Inferior parietal cortex (tissue), 1 donor: Measurements from ENCODE around the gene BRI3BP.
"Not testable (repeated sequence)": the region's sequence is repeated elsewhere in the genome, so short reads cannot be mapped to it uniquely, and the experiment has no call there.

Experiments used
- DNase-seq: peaks from one replicate; pipeline ENCODE4 v3.0.0-alpha.2; 2016; ENCODE audit errors: extremely low spot score

BRI3BP gene

DNA sequence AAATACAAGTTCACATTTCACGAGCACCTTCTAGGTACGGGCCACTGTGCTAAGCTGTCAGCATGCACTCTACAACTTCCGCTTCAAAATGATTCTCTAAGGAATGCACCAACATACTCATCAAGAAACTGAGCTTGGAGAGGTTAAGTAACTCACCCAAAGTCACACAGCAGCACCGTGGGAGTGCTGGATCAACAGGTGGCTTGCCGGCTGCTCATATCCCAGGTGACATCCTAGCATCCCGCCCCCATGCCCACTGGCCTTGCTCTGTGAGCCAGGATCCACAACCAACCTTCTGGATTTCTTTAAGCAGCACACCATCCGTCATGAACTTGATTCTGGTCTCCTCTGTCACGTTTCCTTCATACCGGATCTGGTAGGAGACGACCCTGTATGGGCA, 21.2 kb upstream of the BRI3BP start:
- no peak for DNase-seq

DNA sequence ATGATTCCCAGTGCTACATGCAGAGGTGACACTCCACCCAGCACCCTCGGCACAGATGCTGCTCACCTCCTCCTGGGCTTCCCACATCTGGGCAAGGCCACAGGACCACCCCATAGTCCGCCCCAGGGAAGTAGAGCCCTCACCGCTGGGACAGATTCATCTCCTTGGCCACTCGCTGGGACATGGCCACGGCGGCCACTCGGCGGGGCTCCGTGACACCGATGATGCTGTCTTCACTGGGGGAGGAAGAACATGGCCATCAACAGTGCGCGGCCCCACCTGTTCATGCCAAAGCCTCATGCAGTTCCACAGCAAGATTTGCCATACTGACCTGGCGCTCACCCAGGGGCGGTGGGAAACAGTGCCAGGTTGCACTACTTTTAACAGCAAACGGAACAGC, 18.2 kb upstream of the BRI3BP start:
- DNase-seq = no peak

DNA sequence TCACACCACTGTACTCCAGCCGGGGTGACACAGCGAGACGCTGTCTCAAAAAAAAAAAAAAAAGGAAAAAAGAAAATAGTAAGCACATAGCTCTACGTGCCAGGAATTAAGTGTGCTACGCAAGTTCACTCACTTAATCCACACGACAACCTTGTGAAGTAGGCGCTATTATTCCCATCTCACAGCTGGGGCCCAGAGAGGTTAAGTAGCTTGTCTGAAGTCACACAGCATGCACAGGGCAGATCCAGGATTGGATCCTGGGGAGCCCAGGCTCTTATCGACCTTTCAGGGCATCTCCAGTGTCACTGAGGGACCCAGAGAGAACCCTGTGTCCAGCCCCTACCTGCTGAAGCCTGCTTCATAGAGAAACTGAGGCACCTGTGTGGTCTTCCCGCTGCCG, 16.4 kb upstream of the BRI3BP start:
- no peak for DNase-seq

DNA sequence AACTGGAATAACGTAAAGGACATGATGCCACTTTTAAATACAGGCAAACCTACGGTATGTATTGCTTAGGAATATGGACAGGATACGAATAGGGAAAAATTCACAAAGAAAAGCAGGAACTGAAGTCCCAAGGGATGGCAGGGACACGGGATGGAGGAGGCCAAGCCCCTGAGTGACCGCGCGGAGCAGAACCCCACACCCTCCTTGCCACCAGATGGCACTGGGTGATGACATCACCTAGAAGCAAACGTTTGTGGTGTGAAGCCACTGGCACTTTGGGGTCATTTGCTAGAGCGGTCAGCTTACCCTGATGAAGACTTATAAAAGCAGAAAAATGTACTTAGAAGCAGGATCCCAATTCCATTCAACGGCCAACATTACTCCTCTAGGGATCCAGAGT, 13.9 kb upstream of the BRI3BP start:
- peak; percentile 2 for DNase-seq

DNA sequence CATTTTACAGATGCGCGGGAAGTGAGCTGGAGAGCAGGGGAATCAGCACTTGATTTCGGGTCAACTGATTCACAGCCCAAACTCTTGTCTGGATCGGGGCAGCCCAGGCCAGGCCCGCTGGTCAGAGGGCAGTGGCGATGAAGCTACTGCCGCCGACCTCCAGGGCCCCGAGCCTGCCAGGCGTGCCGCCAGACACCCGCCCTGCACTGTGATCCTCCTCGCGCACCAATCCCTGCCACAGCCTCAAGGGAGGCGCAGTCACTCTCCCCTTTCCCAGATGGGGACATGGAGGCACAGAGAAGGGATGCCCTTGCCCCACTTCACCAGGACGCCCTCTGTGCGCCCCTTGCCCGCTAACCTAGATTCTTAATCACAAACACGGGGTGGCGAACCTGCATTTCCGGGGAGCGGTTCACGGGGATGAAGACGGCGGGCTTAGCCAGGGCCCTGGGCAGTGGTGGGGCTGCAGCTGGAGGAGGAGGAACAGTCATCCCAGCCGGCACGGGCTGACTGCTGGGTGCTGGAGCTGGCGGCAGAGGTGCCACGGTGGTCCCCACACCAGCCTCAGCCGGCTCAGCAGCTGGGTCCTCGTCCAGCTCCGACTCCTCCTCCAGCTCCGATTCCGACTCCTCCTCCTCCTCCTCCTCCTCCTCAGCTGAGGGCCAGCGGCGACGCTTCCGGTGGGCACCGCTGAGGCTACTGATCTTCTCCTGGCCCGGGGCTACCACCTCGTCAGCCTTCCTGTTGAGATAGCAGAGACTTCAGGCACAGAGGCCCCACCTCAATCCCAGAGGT, 13.2 kb upstream of the BRI3BP start:
- DNase-seq = no peak

DNA sequence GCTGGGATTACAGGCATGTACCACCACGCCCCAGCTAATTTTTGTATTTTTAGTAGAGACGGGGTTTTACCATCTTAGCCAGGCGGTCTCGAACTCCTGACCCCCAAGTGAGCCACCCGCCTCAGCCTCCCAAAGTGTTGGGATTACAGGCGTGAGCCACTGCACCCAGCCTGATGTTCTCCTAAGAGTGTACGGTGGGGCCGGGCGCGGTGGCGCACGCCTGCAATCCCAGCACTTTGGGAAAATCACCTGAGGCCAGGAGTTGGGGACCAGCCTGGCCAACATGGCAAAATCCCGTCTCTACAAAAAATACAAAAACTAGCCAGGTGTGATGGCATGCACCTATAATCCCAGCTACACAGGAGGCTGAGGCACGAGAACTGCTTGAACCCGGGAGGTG, 6.6 kb upstream of the BRI3BP start:
- not testable (repeated sequence) for DNase-seq

DNA sequence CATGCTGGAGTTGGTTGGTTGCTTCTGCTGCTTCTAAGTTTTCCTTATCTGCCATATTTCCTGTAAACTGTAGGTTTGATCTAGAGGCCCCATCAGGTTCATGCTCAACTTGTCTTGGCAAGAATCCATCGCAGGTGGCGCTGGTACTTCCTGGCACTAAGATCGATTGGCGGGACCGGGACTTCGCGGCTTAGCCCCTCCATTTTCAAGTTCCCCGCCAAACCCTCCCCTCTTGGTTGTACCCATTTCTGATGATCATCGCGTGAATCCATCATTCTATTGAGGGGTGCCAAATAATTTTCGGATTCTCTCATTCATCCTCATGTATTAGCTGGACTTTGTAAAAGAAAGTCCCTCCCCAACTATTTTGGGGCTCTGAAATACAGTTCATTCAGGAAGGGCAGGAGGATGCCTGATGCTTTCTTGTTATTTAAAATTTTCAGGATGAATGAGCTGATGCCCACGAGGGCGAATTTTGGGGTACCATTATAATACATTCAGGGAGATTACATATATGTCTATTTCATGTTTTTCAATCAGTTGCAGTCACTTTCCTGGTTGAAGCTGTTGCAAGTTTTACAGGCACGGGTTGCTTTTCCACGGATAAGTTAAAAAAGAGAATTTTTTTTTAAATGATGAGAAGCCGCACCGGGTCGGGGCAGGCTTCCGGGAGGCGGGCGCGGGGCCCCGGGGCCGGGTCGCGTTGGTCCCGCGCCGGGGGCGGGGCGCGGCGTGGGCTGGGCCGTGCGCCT, 395 bp upstream of the BRI3BP start:
- DNase-seq = peak; percentile 39

DNA sequence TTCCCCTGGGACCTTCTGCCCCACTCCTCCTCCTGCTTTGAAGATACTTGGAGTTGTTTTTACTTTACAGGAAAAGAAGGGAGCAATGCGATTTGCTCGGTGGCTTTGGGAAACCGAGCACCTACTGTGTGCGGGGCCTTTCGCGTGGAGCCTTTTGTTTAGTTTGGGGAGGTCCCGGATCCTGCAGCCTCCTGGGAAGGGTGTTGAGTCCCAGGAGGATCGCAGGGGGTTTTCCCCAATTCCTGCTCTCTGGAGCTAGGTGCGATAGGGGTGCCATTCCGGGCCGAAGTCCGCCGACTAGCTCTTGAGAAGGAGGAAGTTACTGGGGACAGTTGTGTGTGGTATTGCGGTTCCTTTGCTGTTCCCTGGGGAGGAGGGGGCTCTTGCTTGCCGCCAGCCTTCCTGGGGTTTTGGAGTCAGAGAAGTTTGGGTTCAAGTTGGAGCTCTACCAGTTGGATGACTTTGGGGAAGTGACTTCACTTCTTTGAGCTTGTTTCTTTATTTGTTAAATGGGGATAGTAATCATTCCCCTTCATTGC, 1.1 kb downstream of the BRI3BP start:
- no peak for DNase-seq

DNA sequence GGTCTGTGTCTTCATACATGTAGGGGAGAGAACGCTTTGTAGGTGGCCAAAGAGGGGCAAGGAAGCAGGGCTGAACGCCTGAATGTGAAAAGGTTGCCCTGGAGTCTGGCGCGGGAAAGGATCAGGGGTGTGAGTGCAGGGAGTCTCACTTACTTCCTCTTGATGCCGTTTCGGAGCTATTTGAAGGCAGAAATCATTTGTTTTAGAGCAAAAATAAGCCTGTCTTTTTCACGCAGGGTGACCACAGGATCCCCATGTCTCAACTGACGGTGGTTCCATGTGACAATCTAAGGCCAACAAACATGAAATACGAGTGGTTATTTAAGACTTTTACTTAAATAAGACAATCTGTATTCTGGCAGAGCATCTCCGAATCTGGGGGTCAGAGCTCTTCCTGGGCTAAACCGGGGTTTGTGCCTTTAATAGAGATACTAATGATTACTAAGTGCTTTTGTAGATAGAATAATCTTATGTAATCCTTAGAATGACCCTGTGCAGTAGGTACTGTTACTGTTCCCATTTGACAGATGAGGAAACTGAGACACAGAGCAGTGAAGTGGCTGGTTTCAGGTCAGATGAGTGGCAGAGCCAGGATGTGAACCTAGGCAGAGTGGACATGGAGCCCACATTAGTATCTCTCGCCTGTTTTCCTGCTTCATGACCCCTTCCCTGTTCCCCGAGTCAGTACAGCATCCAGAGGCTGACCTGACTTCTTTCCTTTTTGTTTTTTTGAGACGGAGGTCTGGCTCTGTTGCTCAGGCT, 1.9 kb downstream of the BRI3BP start:
- DNase-seq = no peak

DNA sequence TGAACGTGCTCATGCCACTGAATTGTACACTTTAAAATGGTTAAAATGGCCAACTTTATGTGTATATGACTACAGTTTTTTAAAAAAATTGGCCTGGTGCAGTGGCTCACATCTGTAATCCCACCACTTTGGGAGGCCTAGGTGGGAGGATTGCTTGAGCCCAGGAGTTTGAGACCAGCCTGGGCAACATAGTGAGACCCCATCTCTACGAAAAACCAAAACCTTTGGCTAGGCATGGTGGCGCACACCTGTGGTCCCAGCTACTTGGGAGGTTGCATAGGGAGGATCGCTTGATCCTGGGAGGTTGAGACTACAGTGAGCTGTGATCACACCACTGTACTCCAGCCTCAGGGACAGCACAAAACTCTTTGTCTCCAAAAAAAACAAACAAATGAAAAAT, 5.3 kb downstream of the BRI3BP start:
- no peak for DNase-seq

DNA sequence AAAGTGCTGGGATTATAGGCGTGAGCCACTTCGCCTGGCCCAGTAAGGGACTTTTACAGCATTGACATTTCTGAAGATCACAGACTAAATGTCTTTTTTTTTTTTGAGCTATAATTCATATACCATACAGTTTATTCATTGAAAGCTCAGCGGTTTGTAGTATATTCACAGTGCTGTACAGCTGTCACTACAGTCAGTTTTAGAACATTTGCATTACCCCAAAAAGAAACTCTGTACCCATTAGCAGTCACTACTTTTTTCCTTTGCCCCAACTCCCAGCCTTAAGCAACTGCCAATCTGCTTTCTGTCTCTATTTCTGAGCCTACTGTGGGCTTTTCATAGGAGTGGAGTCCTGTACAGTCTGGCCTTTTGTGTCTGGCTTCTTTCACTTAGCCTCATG, 8.2 kb downstream of the BRI3BP start:
- no peak for DNase-seq

DNA sequence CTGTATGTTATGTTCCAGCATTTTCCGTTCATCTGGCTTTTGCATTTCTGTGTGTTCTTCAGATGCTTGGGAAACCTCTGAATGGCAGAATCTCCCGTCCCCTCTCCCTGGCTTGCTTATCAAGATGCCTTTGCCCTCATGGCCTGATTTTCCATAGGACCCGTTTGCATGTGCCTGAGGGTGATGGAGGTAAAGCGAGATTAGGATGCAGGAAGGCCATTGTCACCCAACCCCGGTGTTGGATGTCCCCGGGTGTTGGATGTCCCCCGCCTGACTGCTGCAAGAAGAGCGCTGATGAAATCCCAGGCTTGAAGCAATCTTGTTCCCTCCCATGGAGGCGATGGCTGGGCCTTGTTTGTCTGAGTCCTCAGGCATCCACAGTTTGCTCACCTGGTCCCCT, 9.6 kb downstream of the BRI3BP start:
- DNase-seq = no peak

DNA sequence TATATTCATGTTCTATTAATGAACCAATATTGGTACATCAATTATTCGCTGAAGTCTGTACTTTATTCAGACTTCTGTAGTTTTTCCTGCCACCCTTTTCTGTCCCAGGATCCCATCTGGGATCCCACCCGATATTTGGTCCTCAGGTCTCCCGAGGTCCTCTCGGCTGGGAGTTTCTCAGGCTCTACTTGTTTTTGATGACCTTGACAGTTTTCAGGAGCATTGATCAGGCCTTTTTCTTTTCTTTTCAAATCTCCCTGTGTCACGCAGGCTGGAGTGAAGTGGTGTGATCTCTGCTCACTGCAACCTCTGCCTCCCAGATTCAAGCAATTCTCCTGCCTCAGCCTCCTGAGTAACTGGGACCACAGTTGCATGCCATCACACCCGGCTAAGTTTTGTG, 11.2 kb downstream of the BRI3BP start:
- DNase-seq = no peak

DNA sequence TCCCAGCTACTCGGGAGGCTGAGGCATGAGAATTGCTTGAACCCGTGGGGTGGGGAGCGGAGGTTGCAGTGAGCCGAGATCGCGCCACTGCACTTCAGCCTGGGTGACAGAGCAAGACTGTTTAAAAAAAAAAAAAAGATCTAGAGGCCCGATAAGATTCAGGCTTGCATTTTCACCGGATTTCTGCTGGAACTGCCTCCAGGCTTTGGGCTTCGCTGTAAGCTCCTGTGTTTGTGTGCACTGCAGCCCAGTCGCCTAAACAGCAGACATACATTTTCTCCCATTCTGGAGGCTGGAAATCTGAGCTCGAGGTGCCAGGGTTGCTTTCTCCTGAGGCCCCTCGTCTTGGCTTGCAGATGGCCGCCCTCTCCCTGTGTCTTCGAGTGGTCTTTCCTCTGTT, 12.2 kb downstream of the BRI3BP start:
- DNase-seq = no peak

DNA sequence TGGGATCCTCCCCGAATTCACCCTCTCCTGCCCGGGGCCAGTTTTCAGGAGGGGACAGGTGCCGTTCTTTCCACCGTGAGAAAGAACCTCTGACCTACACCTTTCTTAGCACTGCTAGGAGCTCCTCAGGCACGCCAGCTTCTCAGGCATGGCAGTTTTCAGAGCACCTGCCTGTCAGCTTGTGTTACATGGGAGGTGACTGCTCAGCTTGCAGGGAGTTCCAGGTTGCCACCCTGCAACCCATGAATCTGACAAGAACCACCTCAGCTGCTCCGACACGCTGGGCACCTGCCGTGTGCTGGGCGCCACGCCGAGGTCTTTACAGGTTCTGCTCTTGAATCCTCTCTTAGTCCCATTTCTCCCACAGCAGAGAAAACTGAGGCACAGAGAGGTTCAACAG, 12.9 kb downstream of the BRI3BP start:
- no peak for DNase-seq

DNA sequence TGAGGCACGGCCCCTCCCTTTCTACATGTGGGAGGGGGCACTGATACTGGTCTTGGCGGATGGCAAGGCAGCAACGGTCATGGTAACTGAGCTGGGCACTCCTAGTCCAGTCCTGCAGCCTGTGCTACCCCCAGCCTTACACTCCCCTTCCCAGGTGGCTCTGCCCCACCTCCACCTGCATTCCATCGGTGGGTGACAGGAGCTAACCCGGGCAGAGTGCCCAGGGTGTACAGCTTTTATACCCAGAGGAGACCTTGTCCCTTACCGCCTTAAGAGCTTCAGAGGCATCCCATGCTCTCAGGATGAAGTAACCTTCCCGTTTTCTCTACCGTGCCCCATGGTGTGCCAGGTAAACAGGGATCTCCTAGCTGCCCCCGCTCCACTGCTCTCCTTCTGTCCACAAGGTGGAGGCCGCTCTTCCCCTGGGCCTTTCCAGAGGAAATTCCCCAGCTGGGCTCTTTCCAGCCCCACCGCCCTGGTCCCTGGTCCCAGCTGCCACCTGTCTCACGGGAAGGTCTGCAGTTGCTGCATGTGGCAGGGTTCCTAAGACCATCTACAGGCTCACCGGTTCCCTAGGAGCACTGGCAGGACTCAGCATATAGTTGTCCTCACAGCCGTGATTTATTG, 20.5 kb downstream of the BRI3BP start:
- DNase-seq = no peak

DNA sequence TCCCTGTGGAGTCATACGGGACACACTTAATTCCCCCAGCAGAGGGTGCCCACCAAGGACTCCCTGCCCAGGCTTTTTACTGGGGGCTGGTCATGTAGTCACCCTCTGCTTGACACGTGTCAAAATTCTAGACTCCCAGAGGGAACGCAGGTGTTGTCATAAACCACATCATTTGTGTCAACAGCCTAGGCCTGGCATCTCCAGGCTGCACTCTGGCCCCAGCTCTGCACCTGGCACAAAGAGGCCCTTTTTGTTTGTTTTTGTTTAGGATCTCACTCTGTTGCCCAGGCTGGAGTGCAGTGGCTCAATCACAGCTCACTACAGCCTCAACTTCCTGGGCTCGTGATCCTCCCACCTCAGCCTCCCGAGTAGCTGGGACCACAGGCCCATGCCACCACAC, 21.1 kb downstream of the BRI3BP start:
- no peak for DNase-seq

DNA sequence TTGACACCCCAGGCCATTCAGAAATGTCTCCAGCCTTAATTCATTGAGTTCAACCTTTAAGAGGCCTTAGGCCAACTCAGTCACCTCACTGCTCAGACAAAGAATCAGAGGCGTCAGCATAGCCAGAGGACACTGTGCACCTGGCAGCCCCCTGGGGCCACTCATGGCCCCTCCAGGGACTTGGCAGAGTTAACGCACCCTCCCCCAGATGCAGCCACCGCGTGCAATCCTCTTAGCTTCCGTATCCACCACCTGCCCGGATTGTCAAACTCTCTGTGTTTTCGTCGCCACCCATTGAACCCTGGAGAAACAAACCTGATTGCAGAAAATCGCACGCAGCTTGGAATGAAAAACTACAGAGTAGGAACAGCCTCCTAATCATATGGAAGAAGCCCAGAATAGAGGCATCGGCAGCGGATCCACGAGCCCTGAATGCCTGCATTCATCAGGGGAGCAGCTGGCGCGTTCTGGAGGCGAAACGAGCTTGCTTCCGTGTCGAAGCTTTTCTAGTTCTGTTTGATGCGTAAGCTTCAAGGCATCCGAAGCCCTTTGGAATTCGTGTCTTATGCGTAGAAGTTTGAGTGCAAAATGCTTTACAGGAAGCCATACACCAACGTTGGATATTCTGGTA, 22.4 kb downstream of the BRI3BP start:
- DNase-seq = peak; percentile 61

DNA sequence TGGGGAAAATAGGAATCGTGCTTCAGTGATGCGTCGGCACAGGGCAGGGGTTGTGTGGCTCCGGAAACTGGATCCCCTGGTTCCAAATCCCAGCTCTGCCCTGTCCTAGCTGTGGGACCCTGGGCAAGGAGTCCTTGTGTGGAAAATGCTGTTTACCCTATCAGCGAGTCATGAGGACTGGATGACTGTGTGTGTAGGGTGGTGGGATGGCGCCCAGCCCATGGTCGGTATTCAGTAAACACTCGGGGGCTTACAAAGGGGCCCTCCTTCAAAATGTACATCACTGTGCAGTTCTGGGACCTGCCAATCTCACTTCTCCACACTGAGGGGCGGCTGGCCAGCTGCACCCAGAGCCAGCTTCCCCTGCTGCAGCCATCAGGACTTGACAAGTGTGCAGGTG, 24.4 kb downstream of the BRI3BP start:
- no peak for DNase-seq

DNA sequence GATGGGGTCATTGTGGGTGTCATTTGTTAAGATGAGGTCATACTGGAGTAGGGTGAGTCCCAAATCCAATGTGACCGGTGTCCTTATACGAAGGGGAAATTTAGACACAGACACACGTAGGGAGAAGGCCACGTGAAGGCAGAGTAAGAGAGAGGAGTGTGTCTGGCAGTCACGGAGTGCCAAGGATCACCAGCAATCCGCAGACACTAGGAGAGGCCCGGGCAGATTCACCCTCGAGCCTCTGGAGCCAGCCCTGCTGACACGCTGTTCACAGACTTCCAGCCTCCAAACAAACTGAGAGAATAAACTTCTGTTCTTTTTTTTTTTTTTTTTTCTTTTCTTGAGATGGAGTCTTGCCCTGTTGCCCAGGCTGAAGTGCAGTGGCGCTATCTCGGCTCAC, 24.9 kb downstream of the BRI3BP start:
- no peak for DNase-seq

DNA sequence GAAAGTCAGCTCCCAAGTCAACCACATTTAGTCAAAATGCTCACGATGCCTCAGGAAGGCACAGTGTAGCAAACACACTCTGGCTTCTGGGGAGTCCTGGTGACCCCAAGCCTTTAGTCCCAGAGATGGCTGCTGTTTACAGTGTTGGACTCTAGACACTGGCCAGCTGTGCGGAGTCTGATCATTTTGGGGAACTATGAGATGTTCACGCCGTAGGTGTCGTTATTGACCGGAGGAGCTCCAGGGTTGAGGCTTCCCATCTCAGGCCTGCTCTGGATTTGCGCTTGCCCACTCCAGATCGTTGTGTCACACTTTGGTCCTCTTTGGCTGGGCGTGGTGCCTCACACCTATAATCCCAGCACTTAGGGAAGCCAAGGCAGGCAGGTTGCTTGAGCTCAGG, 27.7 kb downstream of the BRI3BP start:
- no peak for DNase-seq

DNA sequence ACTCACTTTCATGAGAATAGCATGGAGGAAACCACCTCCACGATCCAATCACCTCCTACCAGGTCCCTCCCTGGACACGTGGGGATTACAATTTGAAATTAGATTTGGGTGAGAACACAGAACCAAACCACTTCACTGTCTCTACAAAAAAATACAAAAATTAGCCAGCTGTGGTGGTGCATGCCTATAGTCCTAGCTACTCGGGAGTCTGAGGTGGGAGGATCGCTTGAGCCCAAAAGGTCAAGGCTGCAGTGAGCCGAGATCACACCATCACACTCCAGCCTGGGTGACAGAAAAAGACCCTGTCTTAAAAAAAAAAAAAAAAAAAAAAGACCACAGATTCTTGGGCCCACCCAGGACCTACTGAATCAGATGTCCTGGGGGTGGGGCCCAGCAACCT, 28.3 kb downstream of the BRI3BP start:
- no peak for DNase-seq
